K562 (cell line): Measurements from ENCODE around the gene NDUFV3. TPM values are rescaled to one million over a fixed set of nuclear protein-coding genes. Genes with fewer than 3 reads are reported as not detected.

ENCODE experiments used
- ATAC-seq: fragments of 200-7000 bp; cut with Tn5 transposase; 3 replicates; pipeline ENCODE4 v1.9.1; 2020; ENCODE audit warnings: moderate library complexity
- BruUV-seq: library from RNA; stranded (reverse); fragments of 400-500 nt; replicated peaks from 2 replicates; lab custom pipeline; 2021; lab: Mats Ljungman, UMichigan
- CTCF ChIA-PET: fragments of 300-600 bp; formaldehyde crosslinking; extraction: SDS; loops from one replicate; lab custom pipeline; 2021; ENCODE audit warnings: low intra/inter-chr PET ratio; lab: Yijun Ruan, JAX
- POLR2A ChIA-PET: fragments of 300-600, 350-650 bp; sonication (Branson Sonifier 250); formaldehyde crosslinking; extraction: SDS; loops from one replicate; lab custom pipeline; 2021; ENCODE audit warnings: antibody characterized with exemption, inconsistent platforms; lab: Yijun Ruan, JAX
- DNase-seq, 4 experiments: peaks; one replicate each; pipeline versions ENCODE4 v3.0.0 to v3.0.0-alpha.2; 2011 to 2018; ENCODE audit warnings: low spot score in 3 of 4, mixed read lengths in 3 of 4; ENCODE audit errors: extremely low read depth in 1 of 4
- FAIRE-seq: peaks from 2 replicates; lab custom pipeline; 2011; peaks lifted over from hg19 to GRCh38; lab: Jason Lieb, UNC
- H2AFZ ChIP-seq: 2 replicates; pipeline ENCODE4 v1.6.0; 2011; ENCODE audit warnings: low read depth, low read length, control low read depth, inconsistent platforms
- H3K27ac ChIP-seq: fragments of 200-600 bp; 3 replicates; pipeline ENCODE4 v1.8.0; 2011; ENCODE audit warnings: low read depth, mild to moderate bottlenecking, control low read depth, inconsistent platforms, low read length, moderate library complexity, mixed read lengths; ENCODE audit errors: extremely low read depth
- H3K27me3 ChIP-seq, 2 experiments: fragments of 300-600 bp in 1 of 2; 2 replicates in 1 of 2; 3 replicates in 1 of 2; pipeline versions ENCODE4 v1.6.0 to v1.8.0; 2011; ENCODE audit warnings: inconsistent platforms in 2 of 2, low read length in 2 of 2, mild to moderate bottlenecking in 1 of 2, mixed read lengths in 1 of 2, moderate library complexity in 1 of 2; ENCODE audit not compliant: control insufficient read depth in 2 of 2, insufficient read depth in 2 of 2
- H3K36me3 ChIP-seq: fragments of 300-600 bp; 3 replicates; pipeline ENCODE4 v1.8.0; 2011; ENCODE audit warnings: mild to moderate bottlenecking, low read length, inconsistent platforms; ENCODE audit not compliant: control insufficient read depth, insufficient read depth
- H3K4me1 ChIP-seq, 2 experiments: fragments of 200-600 bp in 1 of 2; replicated peaks in 1 of 2; 2 replicates in 1 of 2; 3 replicates in 1 of 2; pipeline versions ENCODE4 v1.5.1 to v1.8.0; 2011; ENCODE audit warnings: inconsistent platforms in 2 of 2, low read length in 2 of 2, mild to moderate bottlenecking in 1 of 2, mixed read lengths in 1 of 2, moderate library complexity in 1 of 2; ENCODE audit not compliant: control insufficient read depth in 2 of 2, insufficient read depth in 2 of 2
- H3K4me2 ChIP-seq: 2 replicates; pipeline ENCODE4 v1.6.1; 2011; ENCODE audit warnings: low read length, control low read depth, inconsistent platforms, mixed read lengths; ENCODE audit not compliant: insufficient read depth
- H3K4me3 ChIP-seq: fragments of 200-600 bp; sonication (generic), shearing (Covaris generic); 2 replicates; pipeline ENCODE4 v1.5.1; 2016; ENCODE audit warnings: control low read depth, inconsistent platforms
- H3K79me2 ChIP-seq: fragments of 200-600 bp; 3 replicates; pipeline ENCODE4 v1.8.0; 2011; ENCODE audit warnings: low read length, inconsistent platforms; ENCODE audit not compliant: control insufficient read depth, insufficient read depth
- H3K9ac ChIP-seq, 2 experiments: 2 replicates each; pipeline versions ENCODE4 v1.6.0 to v1.6.1; 2011; ENCODE audit warnings: low read depth in 2 of 2, low read length in 2 of 2, control low read depth in 1 of 2, inconsistent platforms in 1 of 2, mild to moderate bottlenecking in 1 of 2, mixed read lengths in 1 of 2; ENCODE audit not compliant: insufficient read depth in 1 of 2
- H3K9me1 ChIP-seq: one replicate; pipeline ENCODE4 v1.6.0; 2011; ENCODE audit warnings: inconsistent platforms, mild to moderate bottlenecking, low read length, moderate library complexity; ENCODE audit not compliant: control insufficient read depth, insufficient read depth
- H3K9me3 ChIP-seq: replicated peaks from 2 replicates; pipeline ENCODE4 v1.5.1; 2011; ENCODE audit warnings: low read depth, low read length, inconsistent platforms; ENCODE audit not compliant: control insufficient read depth, insufficient read depth
- H4K20me1 ChIP-seq: replicated peaks from 2 replicates; pipeline ENCODE4 v1.6.1; 2011; ENCODE audit warnings: low read length, inconsistent platforms, mixed read lengths; ENCODE audit not compliant: control insufficient read depth, insufficient read depth
- CREBBP ChIP-seq: IDR thresholded peaks from one replicate; pipeline ENCODE4 v1.6.1; 2012; ENCODE audit warnings: low read depth, mild to moderate bottlenecking, control low read depth, inconsistent platforms, low read length
- FOXA3 ChIP-seq, 2 experiments: fragments of 450-650 bp in 1 of 2; sonication (generic) in 1 of 2; formaldehyde crosslinking; IDR thresholded peaks in 1 of 2; conservative IDR thresholded peaks in 1 of 2; 2 replicates each; pipeline versions ENCODE4 v1.4.0 to v1.8.0; 2020 to 2022; ENCODE audit warnings: mild to moderate bottlenecking in 2 of 2, missing genetic modification reagents in 1 of 2
- GABPB1 ChIP-seq: sonication (generic); formaldehyde crosslinking; IDR thresholded peaks from 2 replicates; pipeline ENCODE4 v1.8.0; 2022; ENCODE audit warnings: mild to moderate bottlenecking, missing genetic modification reagents
- HDAC2 ChIP-seq: fragments of 450-650 bp; IDR thresholded peaks from 2 replicates; pipeline ENCODE4 v1.6.1; 2016; ENCODE audit warnings: mild to moderate bottlenecking
- TBL1XR1 ChIP-seq, 2 experiments: IDR thresholded peaks; 2 replicates each; pipeline ENCODE4 v1.6.1; 2012; ENCODE audit warnings: improper control_type of control experiment in 2 of 2, low read length in 2 of 2, mild to moderate bottlenecking in 1 of 2
- TBP ChIP-seq: optimal IDR thresholded peaks from 2 replicates; pipeline ENCODE3; 2011; ENCODE audit warnings: low read depth, low read length, improper control_type of control experiment
- ZBED1 ChIP-seq: IDR thresholded peaks from 2 replicates; pipeline ENCODE4 v1.6.1; 2014
- ZNF384 ChIP-seq: IDR thresholded peaks from 2 replicates; pipeline ENCODE4 v1.6.1; 2012; ENCODE audit warnings: low read depth, low read length, improper control_type of control experiment
- ZNF583 ChIP-seq: fragments of 250-450 bp; sonication (Bioruptor Pico); IDR thresholded peaks from 2 replicates; pipeline ENCODE4 v1.4.0; 2020
- WGBS: fragments of 100-300 bp; shearing (Covaris generic); methylation state at CpG from one replicate; pipeline ENCODE4 v1.1.6; 2016; ENCODE audit warnings: low coverage, mixed read lengths; ENCODE audit not compliant: insufficient coverage; ENCODE audit errors: missing lambda C conversion rate; 5-methylcytosine and 5-hydroxymethylcytosine counted together
- in situ Hi-C: fragments of 300-500 bp; cut with MboI; formaldehyde crosslinking; loops from 4 replicates; pipeline ENCODE4 v1.15.0; 2018; ENCODE audit warnings: inconsistent platforms, mixed read lengths
- intact Hi-C: fragments of 100-400 bp; cut with micrococcal nuclease; formaldehyde crosslinking; loops from 2 replicates; pipeline ENCODE4 v1.14.2; 2022
- polyA plus RNA-seq, 8 experiments: library from polyadenylated mRNA; depleted of rRNA in 4 of 8; stranded (reverse) in 5 of 8; unstranded in 3 of 8; fragments of >200 nt; fragmentation: Nextera tagmentation in 2 of 8; fragmentation: Illumina TruSeq in 1 of 8; extraction: Ambion mirVana in 2 of 8; extraction: Trizol in 1 of 8; gene quantifications; 2 replicates each; pipeline versions ENCODE4 v1.2.1 to v1.2.3, GENCODE V29; 2011 to 2014; ENCODE audit warnings: inconsistent platforms in 1 of 8, missing spikeins in 1 of 8
- total RNA-seq, 7 experiments: library from RNA; depleted of rRNA in 6 of 7; stranded (reverse); fragments of >200 nt in 6 of 7; fragmentation: Illumina TruSeq in 2 of 7; extraction: Trizol in 2 of 7; gene quantifications; 2 replicates each; pipeline versions ENCODE4 v1.2.1 to v1.2.3, GENCODE V29; 2011 to 2021; ENCODE audit warnings: low replicate concordance in 1 of 7
- TF ChIP-seq, protein P1 (sequence below): sonication (generic); formaldehyde crosslinking; IDR thresholded peaks from 2 replicates; pipeline ENCODE4 v1.9.0; 2022; ENCODE audit warnings: mild to moderate bottlenecking, missing genetic modification reagents
- TF ChIP-seq, protein P2 (sequence below): sonication (generic); IDR thresholded peaks from 2 replicates; pipeline ENCODE4 v1.6.1; 2016
- TF ChIP-seq, protein P3 (sequence below): fragments of 250-450 bp; sonication (Bioruptor Pico); IDR thresholded peaks from 2 replicates; pipeline ENCODE4 v1.5.0; 2020; ENCODE audit warnings: mild to moderate bottlenecking

Gene NDUFV3
- total and polyA plus RNA-seq, 9 of the 15 experiments (the other 6 are each of a cell fraction or from before 2014, with no cell fraction given) = 19.1 to 87.8 (median 74.3) TPM

DNA sequence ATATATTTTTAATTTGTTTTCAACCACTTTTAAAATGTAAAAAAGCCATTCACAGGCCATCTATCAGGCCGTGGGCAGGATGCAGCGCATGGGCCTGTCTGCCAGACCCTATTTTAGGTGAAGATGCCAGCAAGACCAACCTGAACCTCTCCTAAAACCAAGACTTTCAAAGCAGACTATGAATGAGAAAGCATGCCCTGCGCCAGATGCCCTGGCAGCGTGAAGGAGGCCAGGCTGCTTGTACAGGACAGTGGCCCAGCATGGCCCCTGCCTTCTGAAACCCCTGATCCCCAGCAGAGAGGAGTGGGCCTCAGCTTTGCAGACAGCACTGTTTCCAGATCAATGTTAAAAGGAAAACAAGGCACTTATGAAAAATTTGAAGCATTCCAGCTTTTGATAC lies 45.4 kb upstream of the NDUFV3 start:
- no peak for ATAC-seq
- Histone ChIP-seq H3K9ac (no peak overlapping the region), H3K27ac (no peak overlapping the region), H3K9me1 (peaks cover 3% of the 10 kb centered on the region), H3K4me3 (no peak overlapping the region), H2AFZ (no peak overlapping the region), H3K79me2 (peaks cover 74% of the 10 kb centered on the region), H3K27me3 (no peaks in the 10 kb centered on the region), H3K4me1 (peaks cover 0 to 29% of the 10 kb centered on the region in 2 experiments; a peak in 1 of 5 replicates), H4K20me1 (peaks cover 20% of the 10 kb centered on the region; the same call in 1 of the 2 replicates), H3K9me3 (no peaks in the 10 kb centered on the region), H3K4me2 (no peak overlapping the region), H3K36me3 (peaks cover 98% of the 10 kb centered on the region)
- no TSS peak for BruUV-seq
- 97% methylated on average over 4 of the region's 4 CpGs for WGBS
- DNase-seq = no peak
- in situ Hi-C loops (no loop called here), intact Hi-C loops (no loop called here)
- POLR2A ChIA-PET = interaction anchor here (1.5 kb wide), 1 partner anchor 18 kb away, joined by 4 read pairs; no protein-coding TSS in a partner anchor
- FAIRE-seq = no peak
- CTCF ChIA-PET = no interaction called here
- TF ChIP-seq HDAC2 (no peak), TBL1XR1 (IDR thresholded peaks at IDR 0.05; ENCODE audit: low read length in 2 of 2) (no peak), TBP (no peak), CREBBP (no peak), ZBED1 (no peak), ZNF384 (no peak), ZNF583 (no peak), FOXA3 (CRISPR knock-in tag; conservative IDR thresholded peaks at IDR 0.05 in 1 of 2, IDR thresholded peaks at IDR 0.05 in 1 of 2) (no peak), GABPB1 (no peak)
- TF ChIP-seq, protein P1, sequence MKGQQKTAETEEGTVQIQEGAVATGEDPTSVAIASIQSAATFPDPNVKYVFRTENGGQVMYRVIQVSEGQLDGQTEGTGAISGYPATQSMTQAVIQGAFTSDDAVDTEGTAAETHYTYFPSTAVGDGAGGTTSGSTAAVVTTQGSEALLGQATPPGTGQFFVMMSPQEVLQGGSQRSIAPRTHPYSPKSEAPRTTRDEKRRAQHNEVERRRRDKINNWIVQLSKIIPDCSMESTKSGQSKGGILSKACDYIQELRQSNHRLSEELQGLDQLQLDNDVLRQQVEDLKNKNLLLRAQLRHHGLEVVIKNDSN = no peak
- TF ChIP-seq, protein P2, sequence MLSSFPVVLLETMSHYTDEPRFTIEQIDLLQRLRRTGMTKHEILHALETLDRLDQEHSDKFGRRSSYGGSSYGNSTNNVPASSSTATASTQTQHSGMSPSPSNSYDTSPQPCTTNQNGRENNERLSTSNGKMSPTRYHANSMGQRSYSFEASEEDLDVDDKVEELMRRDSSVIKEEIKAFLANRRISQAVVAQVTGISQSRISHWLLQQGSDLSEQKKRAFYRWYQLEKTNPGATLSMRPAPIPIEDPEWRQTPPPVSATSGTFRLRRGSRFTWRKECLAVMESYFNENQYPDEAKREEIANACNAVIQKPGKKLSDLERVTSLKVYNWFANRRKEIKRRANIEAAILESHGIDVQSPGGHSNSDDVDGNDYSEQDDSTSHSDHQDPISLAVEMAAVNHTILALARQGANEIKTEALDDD = no peak
- TF ChIP-seq, protein P3, sequence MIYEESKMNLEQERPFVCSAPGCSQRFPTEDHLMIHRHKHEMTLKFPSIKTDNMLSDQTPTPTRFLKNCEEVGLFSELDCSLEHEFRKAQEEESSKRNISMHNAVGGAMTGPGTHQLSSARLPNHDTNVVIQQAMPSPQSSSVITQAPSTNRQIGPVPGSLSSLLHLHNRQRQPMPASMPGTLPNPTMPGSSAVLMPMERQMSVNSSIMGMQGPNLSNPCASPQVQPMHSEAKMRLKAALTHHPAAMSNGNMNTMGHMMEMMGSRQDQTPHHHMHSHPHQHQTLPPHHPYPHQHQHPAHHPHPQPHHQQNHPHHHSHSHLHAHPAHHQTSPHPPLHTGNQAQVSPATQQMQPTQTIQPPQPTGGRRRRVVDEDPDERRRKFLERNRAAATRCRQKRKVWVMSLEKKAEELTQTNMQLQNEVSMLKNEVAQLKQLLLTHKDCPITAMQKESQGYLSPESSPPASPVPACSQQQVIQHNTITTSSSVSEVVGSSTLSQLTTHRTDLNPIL (CRISPR knock-in tag) = no peak
